Left ventricle myocardium superior (tissue), 1 donor: ENCODE results near the gene PRX. TPM values are rescaled to one million over a fixed set of nuclear protein-coding genes. Genes with fewer than 3 reads are reported as not detected.
"Not testable (repeated sequence)": the region's sequence is repeated elsewhere in the genome, so short reads cannot be mapped to it uniquely, and the experiment has no call there.

Experiments used
- ATAC-seq: fragments of 200-7000 bp; cut with Tn5 transposase; one replicate; pipeline ENCODE4 v1.9.1; 2020; ENCODE audit warnings: mild to moderate bottlenecking, moderate library complexity
- DNase-seq: peaks from one replicate; pipeline ENCODE4 v3.0.0-alpha.2; 2020
- intact Hi-C: fragments of 100-400 bp; cut with micrococcal nuclease; formaldehyde crosslinking; loops from one replicate; pipeline ENCODE4 v1.11.0; 2022
- long read RNA-seq: library from polyadenylated mRNA; unstranded; transcript quantifications from one replicate; pipeline ENCODE4 v2.0.0, GENCODE V29; 2021
- total RNA-seq: library from RNA; stranded (reverse); fragmentation: NEBNext Ultra II Directional; extraction: Animal tissue kit (Norgen Biotek cat#: 25700); gene quantifications from one replicate; pipeline ENCODE4 v1.2.1, GENCODE V29; 2021
- donor health status: DM: no; HTN: yes; CAD: no; lungs with severe emphysema.

Gene PRX, protein sequence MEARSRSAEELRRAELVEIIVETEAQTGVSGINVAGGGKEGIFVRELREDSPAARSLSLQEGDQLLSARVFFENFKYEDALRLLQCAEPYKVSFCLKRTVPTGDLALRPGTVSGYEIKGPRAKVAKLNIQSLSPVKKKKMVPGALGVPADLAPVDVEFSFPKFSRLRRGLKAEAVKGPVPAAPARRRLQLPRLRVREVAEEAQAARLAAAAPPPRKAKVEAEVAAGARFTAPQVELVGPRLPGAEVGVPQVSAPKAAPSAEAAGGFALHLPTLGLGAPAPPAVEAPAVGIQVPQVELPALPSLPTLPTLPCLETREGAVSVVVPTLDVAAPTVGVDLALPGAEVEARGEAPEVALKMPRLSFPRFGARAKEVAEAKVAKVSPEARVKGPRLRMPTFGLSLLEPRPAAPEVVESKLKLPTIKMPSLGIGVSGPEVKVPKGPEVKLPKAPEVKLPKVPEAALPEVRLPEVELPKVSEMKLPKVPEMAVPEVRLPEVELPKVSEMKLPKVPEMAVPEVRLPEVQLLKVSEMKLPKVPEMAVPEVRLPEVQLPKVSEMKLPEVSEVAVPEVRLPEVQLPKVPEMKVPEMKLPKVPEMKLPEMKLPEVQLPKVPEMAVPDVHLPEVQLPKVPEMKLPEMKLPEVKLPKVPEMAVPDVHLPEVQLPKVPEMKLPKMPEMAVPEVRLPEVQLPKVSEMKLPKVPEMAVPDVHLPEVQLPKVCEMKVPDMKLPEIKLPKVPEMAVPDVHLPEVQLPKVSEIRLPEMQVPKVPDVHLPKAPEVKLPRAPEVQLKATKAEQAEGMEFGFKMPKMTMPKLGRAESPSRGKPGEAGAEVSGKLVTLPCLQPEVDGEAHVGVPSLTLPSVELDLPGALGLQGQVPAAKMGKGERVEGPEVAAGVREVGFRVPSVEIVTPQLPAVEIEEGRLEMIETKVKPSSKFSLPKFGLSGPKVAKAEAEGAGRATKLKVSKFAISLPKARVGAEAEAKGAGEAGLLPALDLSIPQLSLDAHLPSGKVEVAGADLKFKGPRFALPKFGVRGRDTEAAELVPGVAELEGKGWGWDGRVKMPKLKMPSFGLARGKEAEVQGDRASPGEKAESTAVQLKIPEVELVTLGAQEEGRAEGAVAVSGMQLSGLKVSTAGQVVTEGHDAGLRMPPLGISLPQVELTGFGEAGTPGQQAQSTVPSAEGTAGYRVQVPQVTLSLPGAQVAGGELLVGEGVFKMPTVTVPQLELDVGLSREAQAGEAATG (N-terminal part only)
- 4.1 TPM for total RNA-seq
- long read RNA-seq, partial matches to known transcripts: 2 of 9 reads
- long read RNA-seq, other reads (novel, unspliced or antisense): 7 of 9 reads

DNA sequence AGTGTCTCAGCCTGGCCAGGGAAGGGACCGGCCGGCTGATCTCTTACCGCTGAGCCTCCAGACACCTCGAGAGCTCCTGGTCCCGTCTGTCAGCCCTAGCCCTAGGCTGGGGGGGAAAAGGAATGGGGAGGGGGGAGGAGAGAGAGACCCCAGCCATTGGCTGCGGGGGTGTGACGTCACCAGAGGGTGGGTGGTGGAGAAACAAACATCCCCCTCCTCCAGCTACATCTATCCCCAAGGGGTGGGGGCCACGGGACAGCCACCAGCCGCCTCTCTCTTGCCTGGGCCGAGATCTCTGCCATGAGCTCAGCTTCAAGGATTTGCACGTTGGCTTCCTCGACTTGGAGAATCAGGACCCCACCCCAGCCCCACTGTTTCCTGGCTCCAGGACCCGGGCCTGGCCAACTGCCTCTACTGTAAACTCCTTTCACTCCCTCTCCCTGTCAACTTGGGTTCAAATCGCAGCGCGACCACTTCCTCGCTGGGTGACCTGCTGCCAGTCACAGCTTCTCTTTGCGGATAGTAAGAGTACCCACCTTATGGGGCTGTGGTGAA lies at the start of gene PRX:
Gene PRX, minus strand, starts transcription at position 88 of the 555 bp plus-strand sequence. CDS start 5,446 bp downstream, outside the sequence.
- no peak for DNase-seq
- intact Hi-C loops: no loop called here
- ATAC-seq: no peak

DNA sequence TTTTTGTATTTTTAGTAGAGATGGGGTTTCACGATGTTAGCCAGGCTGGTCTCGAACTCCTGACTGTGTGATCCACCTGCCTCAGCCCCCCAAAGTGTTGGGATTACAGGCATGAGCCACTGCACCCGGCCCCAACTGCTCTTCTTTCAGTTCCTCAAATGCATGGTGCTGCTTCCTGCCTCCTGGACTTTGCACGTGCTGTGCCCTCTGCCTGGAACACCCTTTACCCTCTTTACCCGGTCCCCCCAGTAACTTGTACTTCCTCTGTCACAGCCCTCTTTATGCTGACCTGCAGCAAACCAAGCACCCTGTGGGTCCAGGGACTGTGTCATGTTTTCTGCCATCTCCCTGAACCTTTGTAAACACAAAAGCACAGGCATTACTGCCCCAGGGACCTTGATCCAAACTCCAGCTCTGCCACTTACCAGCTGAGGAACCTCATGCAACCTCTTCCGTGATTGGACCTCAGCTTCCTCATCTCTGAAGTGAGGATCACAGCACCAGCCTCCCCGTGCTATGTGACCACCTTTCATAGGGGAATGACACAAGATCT lies 48.6 kb upstream of the PRX start:
- ATAC-seq (no peak), DNase-seq (peak; percentile 59)
- intact Hi-C loops: no loop called here

DNA sequence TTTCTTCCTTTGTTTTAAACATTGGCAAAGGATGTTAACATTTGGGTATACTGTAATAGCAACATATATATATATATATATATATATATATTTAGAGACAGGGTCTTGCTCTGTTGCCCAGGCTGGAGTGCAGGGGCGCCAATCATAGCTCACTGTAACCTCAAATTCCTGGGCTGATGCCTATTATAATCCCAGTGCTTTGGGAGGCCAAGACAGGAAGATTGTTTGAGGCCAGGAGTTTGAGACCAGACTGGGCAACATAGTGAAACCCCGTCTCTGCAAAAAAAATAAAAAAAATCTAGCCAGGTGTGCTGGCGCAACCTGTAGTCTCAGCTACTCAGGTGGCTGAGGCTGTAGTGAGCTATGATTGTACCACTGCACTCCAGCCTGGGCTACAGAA lies 47.0 kb upstream of the PRX start:
- ATAC-seq (no peak), DNase-seq (no peak)
- intact Hi-C loops: no loop called here

DNA sequence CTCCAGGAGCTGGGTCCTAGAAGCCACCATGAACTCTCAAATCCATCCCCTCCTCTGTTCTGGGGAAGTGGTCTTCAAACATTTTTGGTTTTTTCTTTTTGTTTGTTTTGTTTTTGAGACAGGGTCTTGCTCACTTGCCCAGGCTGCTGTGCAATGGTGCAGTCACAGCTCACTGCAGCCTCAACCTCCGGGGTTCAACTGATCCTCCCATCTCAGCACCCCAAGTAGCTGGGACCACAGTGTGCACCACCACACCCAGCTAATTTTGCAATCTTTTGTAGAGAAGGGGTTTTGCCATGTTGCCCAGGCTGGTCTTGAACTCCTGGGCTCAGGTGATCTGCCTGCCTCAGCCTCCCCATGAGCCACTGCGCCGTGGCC lies 45.4 kb upstream of the PRX start:
- DNase-seq (no peak), ATAC-seq (no peak)
- intact Hi-C loops: no loop called here

DNA sequence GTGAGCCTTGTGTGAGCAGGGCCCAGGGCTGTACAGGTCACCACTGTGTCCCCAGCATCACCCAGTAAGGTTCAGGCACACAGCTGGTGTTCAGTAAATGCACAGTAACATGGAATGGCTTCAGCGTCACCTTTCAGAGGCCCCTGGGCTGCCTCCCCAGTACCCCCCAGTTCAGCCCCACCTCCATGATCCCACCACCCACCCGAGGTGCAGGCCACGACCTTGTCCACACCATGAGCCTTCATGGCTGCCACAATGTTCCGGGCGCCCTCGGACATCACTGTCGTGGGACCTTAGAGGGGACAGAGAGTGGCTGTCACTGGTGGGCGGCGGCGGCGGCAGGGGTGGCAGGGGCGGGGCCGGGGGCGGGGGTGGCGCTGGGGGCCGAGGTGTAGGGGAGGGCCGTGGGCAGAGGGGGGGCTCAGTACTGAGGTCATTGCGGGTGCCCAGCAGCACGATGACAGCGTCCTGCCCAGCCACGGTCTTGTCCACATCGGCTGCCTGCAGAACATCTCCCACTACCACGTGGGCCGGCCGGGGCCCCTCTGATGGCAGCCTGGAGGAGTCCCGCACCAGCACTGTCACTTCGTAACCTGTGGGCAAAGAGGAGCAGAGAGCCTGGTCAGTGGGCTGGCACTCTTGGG lies 44.9 kb upstream of the PRX start:
- ATAC-seq (no peak), DNase-seq (no peak)
- intact Hi-C loops: no loop called here

DNA sequence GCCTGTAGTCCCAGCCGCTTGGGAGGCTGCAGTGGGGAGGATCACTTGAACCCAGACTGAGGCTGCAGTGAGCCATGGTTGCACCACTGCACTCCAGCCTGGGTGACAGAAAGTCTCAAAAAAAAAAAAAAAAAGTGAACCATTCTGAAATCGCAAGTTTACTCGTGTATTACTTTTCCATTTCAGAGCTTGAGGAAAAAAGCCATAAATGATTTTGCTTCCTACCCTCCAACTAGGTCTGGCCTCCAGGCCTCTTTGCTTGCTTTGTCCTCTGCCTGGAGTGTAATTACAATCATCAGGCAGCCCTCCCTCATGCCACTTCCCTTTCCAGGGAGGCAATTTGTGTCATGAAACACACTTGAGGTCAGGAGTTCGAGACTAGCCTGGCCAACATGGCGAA lies 43.9 kb upstream of the PRX start:
- no peak for ATAC-seq
- intact Hi-C loops: no loop called here
- no peak for DNase-seq

DNA sequence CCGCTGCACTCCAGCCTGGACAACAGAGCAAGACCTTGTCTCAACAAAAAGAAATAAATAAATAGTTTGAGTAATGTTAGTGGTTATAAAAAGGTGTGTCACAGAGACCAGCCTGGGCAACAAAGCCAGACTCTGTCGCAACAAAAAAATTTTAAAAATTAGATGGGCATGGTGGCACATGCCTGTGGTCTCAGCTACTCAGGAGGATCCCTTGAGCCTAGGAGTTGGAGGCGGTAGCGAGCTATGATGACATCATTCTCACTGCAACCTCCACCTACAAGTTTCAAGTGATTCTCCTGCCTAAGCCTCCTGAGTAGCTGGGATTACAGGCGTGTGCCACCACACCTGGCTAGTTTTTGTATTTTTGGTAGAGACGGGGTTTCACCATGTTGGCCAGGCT lies 40.8 kb upstream of the PRX start:
- ATAC-seq, DNase-seq, intact Hi-C loops: not testable (repeated sequence)

DNA sequence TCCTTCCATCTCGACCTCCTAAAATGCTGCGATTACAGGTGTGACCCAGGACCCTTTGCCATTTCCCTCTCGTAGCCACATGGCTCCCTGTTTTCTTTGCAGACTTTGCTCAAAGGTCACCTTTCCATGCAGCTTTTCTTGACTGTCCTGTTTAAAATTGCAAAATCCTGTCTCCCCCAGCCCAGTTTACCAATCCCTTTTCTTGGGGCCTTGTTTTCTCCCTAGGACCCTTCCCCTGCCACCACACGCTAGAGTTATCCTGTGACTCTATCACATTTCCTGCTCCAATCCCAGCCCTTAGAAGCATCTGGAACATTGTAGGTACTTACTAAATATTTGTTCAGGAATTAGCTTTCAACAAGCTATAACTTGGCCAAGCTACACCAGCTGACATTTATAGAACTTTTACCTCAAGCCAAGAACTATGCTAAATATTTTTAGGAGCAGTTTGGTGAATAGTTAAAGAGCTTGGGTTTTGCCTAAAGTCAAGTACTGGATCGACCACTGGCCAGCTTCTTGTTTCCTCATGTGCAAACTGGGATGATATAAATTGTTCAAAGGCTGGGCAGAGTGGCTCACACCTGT lies 40.1 kb upstream of the PRX start:
- ATAC-seq (no peak), DNase-seq (no peak)
- intact Hi-C loops: no loop called here

DNA sequence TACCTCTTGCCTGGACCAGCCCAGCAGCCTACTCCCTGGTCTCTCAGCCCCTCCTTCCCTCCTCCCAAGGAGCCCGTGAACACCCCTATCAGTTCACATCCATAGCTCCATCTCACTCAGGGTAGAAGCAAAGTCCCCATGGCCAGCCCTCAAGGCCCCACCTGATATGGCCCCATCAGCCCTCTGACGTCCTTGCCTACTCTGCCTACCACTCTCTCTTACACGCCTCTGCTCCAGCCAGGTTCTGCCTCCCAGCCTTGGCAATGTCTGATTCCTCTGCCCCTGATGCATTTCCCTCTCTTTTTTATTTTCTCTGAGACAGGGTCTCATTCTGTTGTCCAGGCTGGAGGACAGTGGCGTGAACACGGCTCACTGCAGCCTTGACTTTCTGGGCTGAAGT lies 38.8 kb upstream of the PRX start:
- ATAC-seq: no peak
- DNase-seq: no peak
- intact Hi-C loops: no loop called here

DNA sequence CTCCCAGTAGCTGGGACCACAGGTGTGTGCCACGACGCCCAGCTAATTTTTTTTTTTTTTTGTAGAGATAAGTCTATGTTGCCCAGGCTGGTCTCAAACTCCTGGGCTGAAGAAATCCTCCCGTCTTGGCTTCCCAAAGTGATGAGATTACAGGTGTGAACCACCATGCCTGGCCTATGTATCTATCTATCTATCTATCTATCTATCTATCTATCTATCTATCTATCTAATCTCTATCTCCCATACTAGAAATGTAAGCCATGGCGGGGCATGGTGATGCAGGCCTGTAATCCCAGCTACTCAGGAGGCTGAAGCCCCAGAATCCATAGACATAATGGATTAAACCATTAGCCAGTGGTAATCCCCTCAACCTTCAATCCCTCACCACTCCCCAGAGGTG lies 37.5 kb upstream of the PRX start:
- DNase-seq (no peak), ATAC-seq (no peak)
- intact Hi-C loops: no loop called here

DNA sequence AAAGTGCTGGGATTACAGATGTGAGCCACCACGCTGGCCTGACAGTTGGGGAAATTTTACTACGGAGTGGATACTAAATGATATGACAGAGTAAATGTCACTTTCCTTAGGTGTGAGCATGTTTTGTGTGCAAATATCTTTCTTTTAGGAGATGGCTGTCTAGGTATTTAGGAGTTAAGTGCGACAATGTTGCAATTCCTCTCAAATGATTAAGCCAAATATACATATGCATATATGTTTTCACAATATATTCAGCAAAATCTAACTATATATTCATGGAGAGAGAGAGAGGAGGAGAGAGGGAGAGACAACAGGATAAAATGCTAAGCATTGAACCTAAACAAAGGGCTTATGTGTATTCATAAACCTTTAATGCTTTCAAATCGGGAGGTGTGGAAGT lies 36.3 kb upstream of the PRX start:
- ATAC-seq: no peak
- no peak for DNase-seq
- intact Hi-C loops: no loop called here

DNA sequence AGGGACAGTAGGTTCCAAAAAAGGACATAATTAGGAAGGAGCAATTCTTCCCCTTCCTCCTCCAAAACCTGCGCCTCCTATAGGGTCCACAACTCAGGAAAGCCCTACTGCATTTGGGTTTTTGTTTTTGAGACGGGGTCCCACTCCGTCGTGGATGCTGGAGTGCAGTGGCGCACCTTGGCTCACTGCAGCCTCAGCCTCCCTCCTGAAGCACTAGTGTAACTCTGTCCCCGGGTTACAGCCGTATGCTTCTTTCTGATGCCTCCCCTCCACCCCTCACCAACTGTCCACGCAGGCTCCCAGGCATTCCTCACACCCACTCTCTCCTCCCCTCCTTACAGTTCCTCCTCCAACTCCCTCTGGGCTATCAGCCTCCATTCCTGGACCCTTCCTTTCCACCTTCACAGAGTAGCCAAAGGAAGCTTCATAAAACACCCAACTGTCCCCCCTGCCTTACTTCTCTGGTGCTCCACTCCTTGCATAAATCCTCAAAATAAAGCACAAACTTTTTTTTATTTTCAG lies 33.1 kb upstream of the PRX start:
- ATAC-seq (no peak), DNase-seq (no peak)
- intact Hi-C loops: no loop called here

DNA sequence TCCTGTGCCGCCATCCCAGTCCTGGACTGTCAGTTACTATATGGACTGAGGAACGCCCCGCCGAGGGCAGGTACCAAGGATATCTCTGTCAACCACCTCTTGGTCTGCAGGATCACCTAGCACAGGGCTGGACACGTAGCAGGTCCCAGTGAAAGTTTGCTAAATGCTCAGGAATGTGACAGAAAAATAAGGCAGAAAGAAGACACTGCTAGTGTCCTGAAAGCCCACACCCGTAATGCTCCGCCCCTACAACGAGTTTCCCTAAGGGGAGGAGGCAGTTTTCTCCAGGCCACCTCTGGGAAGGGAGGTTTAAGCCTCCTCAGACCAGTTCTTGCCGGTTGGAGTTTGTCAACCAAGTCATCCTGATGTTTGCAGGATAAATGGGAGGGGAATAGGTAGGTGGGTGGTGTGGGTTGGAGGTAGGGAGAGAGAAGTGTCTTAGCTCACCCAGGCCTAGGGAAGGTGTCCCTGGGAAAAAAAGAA lies 32.6 kb upstream of the PRX start:
- DNase-seq (no peak), ATAC-seq (no peak)
- intact Hi-C loops: no loop called here

DNA sequence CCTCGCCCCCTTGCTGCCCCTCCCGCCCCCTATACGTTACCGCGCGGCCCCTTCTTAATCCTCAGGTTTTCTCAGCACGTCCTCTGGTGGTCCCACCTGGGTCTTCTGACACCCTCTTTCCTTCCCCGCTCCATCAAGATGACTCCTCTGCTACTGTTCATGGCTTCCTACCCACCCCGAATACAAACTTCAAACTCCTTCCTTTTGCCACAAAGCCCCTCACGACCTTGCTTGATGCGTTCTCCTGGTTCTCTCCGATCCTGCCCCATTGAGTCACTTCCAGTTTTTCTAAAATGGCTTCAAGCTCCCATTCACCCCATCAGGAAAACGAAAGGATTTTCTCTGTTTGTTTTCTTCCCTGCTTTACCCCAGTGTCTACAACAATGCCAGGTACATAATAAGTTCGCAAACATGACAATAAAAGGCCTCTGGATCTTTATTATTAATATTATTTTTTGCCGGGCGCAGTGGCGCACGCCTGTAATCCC lies 31.7 kb upstream of the PRX start:
- ATAC-seq: no peak
- no peak for DNase-seq
- intact Hi-C loops: no loop called here

DNA sequence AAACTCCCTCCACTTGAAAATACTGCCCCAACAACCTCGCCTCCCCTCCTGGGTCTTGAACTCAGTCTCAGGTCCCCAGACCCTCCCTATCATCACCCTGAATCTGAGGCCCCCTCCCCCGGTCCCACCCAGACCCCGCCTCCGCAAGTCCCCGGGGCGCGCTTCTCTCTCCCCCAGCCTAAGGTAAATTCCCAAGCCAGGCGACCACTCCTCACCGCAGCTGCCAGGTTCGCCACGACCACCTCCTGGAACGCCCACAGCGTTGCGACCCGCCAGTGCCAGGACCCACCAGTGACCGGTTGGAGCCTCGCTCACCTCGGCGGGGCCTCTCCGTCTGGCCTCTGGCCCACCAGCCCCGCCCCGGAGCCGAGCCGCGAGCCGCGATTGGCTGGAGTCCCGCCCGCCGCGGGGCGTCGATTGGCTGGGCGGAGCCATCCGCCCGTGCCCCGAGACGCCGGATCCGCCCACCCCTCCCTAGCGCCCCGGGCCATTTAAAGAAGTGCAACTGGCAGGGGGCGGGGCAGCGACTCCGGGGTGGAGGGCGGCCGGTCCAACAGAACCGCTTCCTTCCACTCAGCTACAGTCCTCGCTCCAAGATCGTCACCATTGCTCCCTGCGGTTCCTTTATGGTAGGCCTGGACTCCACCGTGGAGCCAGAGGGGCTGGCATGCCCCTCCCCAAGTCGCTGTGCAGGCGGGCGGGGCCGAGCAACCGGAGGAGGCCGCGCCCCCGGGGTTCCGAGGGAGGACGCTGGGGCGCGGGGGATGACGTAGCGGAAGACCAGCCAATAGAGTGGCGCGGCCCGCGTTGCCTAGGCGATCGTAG lies 31.0 kb upstream of the PRX start, which contains the start of gene SERTAD3:
Gene SERTAD3, minus strand, starts transcription at position 336 of the 825 bp plus-strand sequence. CDS start 2,255 bp downstream, outside the sequence.
- DNase-seq: peak; percentile 99
- intact Hi-C loops: no loop called here

DNA sequence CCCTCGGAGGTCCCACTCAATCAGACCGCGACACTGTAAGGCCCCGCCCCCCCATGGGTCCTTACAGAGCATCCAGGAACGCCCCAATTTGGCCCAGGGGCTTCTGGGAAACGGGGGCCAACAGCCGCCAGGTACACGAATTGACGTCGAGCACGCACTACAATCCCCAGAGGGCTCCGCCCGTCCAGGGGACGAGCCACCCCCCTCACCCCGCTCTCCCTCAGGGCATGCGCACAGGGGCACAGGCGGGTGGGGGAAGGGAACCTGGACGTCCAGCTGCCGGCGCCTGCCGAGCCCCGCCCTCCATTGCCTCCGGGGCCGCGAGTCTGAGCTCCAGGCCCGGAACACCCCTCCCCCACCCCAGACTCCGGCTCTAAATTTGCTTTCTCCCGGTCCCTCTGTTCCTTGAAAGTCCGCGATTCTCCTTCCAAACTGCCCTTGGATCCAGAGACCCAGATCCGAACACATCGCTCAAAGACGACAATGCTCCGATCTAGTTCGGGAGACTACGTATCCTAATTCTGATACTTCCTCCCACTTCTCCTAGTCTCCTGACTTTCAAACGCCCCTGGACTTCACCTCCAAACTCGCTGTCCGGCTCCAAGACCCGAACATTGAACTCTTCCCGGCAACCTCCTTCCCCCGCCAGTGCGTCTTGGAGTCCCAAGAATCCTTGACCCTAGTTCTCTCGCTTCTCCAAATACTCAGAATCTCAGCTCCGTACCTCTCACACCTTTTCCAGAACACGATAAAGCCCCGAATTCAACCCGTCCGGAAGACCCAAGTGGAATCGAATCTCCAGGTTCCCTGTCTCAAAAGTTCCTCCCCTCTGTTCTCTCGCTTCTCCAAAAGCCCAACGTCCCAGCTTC lies 30.2 kb upstream of the PRX start:
- DNase-seq (peak; percentile 100), ATAC-seq (peak; percentile 87)
- intact Hi-C loops: no loop called here

More for the DNA sequence above, 31.0 kb upstream of the PRX start, which contains the start of gene SERTAD3:
- peak; percentile 85 for ATAC-seq
